ENCODE data around the gene ABHD4.
"Not testable (repeated sequence)": the region's sequence is repeated elsewhere in the genome, so short reads cannot be mapped to it uniquely, and the experiment has no call there.

The ABHD4 gene

DNA sequence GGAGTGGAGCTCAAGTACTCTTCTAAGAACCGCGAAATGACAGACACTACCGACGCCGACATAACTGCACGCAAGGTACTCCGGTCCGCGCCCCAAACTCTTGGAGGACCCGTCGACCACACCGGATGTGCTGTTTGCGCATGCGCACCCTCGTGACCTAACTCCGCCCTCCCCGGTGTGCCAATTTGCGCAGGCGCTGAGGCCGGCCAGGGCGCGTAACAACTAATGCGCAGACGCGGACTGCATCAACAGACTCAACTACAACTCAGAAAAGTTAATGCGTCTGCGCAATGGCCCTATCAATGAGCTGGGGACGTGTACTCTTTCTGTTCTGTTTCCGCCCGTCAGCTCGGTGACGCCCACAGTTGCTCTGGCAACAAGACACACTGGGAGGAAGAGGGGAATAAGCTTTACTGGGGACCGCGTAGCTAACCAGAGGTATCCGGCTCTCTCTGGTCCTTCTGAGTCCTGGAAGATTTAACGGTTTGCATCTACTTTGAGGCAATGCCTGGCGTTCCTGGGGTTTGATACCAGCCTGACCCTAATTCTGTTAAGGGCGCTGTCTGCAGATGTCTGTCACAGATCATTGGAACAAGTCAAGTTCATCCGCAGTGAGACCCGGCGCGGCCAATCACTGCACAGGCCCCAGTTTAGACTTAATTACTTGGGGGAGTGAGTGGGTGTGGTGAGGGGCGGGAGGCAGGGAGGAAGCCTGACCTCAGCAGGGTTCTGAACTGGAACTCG is 8.8 kb upstream of the ABHD4 start, which contains the start of gene DAD1:
DAD1 (minus strand) TSS at position 129 of the 744 bp plus-strand sequence; CDS start at position 62, 67 bp downstream.
- peak; percentile 99 for DNase-seq (ENCODE audit: low read depth)

DNA sequence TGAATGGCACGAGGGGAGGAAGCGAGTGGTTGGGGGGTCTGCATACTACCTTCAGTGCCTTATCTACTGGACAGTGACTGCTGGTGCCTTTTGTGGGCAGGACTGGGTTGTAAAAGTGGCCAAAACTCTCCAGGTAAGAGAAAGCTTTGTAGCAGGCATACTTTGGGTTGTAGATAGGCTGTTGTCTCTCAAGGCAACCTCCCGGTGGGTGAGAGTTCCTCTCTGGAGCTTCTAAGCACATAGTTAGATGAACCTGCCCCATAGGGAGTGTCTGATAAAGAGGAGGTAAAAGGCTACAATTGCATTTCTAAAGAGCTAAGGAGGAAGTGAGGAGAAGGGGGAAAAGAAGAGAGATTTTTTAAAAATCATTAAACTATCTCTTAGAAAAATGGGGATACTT is 4.9 kb upstream of the ABHD4 start:
- DNase-seq (ENCODE audit: low read depth) = no peak

DNA sequence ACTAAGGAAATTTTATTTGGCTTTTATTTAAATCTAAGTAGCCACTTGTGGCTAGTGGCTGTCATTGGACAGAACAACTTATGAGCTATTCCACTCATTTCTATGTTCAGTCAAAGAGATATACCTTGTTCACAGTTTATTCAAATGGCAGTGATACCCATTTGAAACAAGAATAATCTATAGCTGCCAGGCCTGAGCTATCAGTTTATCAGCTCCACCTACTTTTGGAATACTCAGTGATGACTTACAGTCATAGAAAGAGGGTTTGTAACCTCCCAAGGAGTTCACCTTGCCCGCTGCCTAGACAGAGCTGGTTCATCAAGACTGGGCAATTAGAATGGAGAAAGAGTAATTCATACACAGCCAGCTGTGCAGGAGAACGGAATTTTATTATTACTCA is 4.5 kb upstream of the ABHD4 start:
- no peak for DNase-seq (ENCODE audit: low read depth)

DNA sequence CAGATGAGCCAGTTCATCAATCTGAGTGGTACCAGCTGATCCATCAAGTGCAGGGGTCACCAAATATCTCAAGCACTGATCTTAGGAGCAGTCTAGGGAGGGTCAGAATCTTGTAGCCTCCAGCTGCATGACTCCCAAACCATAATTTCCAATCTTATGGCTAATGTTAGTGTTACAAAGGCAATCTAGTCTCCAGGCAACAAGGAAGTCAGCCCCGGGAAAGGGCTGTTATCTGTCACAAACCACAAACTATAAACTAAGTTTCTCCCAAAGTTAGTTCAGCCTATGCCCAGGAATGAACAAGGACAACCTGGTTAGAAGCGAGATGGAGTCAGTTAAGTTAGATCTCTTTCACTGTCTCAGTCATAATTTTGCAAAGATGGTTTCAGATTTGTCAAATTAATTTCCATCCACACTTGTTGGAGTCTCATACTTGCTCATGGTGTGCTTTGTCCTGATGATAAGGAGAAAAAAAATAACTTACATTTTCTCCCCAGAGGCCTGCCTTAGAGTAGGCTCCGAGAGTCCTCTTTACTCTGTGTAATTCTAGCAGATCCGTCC is 3.9 kb upstream of the ABHD4 start:
- peak; percentile 52 for DNase-seq (ENCODE audit: low read depth)

DNA sequence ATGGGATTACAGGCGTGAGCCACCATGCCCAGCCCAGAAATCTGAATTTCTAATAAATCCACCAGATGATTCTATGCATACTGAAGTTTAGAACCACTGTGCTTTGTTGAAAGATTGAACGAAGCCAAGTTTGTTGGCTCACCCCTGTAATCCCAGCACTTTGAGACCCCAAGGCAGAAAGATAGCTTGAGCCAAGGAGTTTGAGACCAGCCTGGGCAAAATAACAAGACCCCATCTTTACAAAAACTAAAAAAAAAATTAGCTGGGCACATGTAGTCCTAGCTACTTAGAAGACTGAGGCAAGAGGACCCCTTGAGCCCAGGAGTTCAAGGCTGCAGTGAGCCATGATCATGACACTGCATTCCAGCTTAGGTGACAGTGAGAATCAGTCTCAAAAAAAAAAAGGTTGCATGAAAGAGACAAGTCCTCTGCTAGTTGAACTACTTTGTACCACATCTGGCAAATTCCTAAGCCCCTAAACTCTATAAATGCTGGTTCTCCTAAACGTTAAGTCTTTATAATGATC is 1.7 kb upstream of the ABHD4 start:
- no peak for DNase-seq (ENCODE audit: low read depth)

DNA sequence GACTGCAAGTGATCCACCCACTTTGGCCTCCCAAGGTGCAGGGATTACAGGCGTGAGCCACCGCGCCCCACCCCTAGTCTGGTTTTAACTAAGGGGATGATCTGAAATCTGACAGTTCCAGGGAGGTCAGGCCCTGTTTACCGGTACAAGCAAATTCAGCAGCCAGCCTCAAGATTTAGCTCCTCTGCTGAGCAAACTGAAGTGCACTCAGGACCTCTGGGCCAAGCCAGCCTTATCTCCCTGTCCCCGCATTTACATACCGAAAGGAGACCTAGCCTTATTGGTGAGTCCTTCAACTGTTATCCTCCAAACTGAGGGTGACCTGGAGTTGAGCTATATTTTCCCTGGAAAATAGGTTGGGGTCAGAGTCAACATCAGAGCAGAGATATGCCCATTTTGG is 835 bp upstream of the ABHD4 start:
- DNase-seq (ENCODE audit: low read depth) = no peak

DNA sequence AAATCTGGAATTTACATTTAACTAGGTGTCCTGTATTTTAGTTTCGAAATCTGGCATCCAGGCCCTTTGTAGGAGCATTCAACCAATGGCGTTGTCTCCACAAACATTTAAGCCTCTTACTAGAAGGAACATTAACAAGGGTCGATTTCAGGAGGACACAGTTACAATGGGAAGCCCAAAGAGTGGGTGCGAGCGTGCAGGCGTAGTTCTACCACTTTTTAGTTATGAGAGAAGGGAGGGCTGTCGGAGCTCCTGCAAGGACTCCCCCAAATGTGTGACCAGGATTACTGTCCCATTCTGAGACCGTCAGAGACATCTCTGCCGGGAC is 365 bp upstream of the ABHD4 start:
- no peak for DNase-seq (ENCODE audit: low read depth)

DNA sequence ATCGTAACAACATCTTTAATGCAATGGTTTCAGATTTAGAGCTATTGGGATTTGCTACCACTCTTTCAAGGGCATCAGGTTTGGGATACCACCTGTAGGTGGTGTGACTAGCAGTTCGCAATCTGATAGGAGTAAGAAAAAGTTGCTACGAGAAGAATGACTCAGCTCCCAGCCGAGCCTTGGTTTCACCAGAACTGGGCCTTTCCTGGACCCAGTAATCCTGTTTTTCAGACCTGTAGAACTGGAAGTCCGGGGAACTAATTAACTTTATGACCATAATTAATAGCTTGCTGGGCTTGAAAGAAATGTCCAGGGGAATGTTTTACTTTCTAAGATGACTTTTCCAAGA is 770 bp downstream of the ABHD4 start:
- peak; percentile 70 for DNase-seq (ENCODE audit: low read depth)

DNA sequence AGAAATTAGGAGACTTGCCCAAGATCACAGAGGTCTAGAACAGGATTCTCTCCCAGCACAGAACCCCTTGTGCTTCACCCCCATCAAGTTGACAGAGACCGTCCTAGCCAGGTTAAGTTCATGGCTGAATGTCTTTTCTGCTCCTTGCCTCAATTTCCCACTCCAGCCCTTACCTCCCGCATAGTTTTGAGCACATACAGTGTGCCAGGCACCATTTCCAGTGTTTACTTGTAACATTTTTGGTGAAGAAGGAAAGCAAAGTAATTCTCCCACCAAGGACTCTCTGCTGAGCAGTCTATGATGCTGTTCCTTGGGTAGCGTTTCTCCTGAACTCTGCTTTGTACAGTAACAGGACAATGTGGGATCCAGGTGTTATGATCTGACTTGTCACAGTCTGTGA is 1.2 kb downstream of the ABHD4 start:
- no peak for DNase-seq (ENCODE audit: low read depth)

DNA sequence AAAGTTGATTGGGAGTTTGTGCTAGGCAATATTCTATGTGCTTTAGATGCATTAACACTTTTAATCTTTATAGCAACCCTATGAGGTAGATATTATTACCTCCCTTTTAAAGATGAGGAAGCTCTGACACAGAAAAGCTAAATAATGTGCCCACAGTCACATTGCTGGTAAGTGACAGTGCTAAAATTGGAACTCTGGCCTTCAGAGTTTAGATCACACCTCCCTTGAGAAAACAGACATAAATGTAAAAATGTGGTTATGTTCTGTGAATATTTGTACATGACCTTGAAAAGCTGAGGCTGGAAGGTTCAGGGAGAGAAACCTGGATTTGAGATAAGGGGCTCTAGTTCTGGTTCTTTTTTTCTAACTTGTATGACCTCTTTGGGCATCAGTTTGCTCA is 1.9 kb downstream of the ABHD4 start:
- DNase-seq (ENCODE audit: low read depth) = no peak

DNA sequence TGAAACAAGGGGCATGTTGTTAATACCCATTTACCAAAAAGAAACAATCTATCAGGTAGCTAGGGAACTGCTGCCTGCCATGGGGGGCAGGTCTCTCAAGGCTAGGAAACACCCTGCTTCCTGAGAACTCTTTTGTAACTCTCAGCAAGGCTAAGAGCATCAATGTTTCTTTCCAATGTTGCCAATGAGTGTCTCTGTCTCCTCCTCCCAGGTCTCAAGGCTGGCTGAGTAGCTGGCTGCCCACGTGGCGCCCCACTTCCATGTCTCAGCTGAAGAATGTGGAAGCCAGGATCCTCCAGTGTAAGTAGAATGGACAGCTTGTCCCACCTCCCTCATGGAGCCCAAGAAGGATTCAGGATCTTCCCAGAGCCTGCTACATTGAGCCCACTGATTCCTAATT is 3.4 kb downstream of the ABHD4 start:
- no peak for DNase-seq (ENCODE audit: low read depth)

DNA sequence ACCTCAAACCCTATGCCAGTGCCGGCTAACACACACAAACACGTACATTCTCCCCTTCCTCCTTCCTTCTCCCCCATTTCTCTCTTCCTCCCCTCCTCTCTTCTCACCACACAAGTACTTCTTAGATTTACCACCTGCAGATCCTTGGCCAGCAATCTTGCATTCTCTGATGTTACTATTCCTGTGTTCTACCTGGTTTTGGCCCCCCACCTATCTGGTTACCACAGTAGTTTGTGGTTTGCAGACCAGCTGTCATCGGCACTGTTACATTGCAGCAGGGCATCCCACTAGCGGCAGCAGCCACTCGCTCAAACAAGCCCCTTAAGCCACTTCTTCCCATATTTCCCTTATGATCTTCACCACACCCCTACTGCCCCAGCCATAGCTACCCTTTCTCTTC is 3.9 kb downstream of the ABHD4 start:
- no peak for DNase-seq (ENCODE audit: low read depth)

DNA sequence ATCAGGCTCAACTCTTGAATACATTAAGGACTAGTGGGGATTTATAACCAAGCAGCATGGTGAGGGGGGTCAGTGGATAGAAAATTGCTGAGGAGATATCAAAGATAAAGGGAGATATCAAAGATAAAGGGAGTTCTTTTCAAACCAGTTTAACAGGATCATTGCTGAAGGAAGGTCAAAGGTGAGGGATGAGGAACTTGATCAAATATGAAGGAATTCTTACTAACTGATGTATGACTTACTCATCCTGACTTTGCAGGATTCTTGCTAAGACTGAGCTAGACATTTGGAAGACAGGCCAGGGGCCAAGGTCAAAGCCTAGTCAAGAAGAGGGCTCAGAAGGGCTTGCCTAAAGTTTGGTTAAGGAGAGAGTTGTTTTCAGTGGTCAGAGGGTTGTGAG is 4.8 kb downstream of the ABHD4 start:
- DNase-seq (ENCODE audit: low read depth) = no peak

DNA sequence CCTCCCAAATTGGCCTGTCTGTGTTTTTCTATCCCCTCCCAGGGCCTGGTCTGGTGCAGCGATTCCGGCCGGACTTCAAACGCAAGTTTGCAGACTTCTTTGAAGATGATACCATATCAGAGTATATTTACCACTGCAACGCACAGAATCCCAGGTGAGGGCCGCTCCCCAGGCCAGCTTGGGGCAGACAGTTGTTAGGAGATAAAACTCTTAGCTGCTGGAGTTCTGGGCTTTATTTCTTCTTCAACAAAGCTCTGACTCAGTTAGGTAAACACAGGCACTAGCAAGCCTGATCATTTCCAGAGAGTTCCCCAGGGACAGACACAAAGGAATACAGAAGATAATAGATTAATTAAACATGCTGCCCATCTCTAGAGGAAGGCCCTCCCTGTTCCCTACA is 8.3 kb downstream of the ABHD4 start:
- DNase-seq (ENCODE audit: low read depth) = no peak

DNA sequence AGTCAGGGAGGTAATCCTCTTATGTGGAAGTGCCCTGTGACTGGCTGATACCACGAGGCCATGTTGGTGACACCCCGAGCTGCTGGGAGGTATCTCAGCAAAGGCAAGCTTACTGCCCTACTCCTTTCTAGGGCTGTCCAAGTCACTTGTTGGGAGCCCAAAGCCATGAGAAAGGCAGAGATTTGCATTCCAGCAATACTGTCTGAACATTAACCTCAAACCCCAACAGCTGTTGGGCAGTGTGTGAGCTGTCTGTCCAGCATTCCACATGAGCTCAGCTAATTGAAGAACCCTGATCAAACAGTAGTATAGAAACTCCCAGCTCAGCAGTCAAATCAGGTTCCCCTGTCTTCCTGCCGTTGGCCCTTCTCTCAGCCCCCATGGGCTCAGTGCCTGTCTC is 9.2 kb downstream of the ABHD4 start:
- DNase-seq (ENCODE audit: low read depth) = no peak

DNA sequence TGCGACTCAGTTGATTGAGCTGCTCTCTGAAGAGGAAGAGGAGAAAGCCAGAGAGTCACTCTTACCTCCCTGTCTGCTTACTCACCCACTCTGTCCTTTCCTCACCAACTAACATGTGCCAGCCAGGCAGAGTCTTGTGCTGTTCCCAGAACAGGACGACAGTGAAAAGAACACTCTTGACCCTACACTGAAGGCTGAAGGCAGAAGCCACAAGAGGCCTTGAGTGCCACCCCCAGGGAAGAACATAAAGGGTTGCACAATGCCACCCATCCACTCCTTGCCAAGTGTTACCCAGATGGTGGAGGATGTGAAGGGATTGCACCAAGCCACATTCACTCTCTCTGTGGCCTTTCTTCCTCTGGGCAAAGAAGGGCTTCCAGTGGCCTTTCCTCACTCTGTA is 12.8 kb downstream of the ABHD4 start:
- DNase-seq (ENCODE audit: low read depth) = no peak

DNA sequence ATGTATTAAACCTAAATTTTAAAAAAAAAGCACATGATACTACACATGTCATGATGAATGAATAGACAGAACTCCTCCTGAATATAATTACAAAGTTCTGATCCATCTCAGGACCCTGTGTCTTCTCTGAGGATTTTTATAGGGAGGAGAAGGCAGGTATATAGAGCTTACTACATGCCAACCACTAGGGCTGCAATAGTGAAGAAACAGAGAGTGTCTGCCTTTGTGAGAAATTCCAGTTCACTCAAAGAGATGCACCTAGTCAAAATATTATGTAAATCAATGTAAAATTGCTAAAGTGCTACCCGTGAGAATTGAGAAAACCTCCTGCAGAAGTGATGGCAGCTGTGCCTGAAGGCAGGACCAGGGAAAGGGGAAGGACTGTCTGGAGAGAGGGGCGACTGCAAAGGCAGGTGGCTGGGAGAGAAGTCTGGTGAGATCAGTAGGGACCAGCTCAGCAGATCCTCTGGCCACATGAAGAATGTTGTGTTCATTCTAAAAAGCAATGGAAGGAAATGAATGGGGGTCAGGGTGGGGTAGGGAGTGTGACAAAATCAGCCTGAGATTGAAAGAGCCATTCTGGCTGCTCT is 15.1 kb downstream of the ABHD4 start:
- DNase-seq (ENCODE audit: low read depth) = no peak

DNA sequence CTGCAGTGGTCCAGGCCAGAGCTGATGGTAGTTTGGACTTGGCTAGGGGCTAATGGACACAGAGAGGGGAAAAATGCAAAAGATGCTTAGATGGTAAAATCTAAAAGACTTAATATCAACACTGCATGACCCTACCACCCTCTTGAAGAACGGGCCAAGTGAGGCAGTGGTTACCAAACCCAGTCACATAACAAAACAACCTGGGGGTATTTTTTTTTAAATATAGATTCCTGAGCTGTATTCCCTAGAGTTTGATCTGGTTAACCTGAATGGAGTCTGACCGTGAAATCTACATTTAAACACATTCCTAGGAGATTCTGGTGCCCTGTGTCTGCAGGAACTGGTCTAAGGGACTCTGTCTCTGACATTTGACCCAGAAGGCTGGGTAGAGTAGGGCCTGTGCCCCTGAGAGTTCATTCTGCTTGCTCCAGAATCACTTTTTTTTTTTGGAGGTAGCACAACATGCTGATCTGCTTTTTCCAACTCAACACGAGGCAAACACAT is 15.7 kb downstream of the ABHD4 start:
- no peak for DNase-seq (ENCODE audit: low read depth)

DNA sequence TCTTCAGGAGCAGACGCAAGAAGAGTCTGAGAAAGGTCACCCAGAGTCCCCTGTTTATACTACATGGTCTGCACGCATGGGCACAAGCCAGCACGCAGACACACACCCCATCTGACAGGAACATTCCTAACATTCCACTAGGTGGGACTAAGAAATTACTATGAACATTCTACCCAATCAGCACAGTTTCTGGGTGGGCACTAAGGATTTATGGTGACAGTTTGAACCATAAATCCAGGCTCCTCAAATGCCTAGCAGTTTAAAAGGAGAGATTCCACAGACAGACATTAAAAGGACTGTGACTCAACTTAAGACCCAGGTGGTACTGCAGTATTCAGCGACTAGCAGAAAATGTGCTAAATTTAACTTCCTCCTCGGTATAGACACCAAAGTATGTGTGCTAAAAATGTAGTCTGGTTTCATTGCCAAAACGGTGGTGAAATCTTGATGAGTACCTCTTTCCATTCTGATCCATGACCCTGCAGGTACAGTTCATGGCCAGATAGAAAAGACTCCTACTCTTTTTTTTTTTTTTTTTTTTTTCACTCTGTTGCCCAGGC is 16.2 kb downstream of the ABHD4 start:
- DNase-seq (ENCODE audit: low read depth) = peak; percentile 93

DNA sequence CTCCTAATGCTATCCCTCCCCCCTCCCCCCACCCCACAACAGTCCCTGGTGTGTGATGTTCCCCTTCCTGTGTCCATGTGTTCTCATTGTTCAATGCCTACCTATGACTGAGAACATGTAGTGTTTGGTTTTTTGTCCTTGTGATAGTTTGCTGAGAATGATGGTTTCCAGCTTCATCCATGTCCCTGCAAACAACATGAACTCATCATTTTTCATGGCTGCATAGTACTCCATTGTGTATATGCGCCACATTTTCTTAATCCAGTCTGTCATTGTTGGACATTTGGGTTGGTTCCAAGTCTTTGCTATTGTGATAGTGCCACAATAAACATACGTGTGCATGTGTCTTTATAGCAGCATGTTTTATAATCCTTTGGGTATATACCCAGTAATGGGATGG is 17.7 kb downstream of the ABHD4 start:
- not testable (repeated sequence) for DNase-seq (ENCODE audit: low read depth)

DNA sequence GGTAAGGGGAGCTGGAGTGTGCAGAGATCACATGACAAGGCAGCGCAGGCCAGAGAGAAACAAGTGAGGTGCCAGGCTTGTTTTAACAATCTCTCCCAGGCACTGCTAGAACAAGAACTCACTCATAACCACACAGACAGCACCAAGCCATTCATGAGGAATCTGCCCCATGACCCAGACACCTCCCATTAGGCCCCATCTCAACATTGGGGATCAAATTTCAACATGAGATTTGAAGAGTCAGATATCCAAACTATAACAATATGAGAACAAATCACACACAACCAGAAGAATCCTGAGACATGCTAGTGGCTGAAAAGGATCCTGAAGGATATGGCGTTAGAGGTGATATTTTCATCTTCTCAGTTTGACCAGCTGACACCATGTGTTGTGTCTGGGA is 24.2 kb downstream of the ABHD4 start:
- no peak for DNase-seq (ENCODE audit: low read depth)

DNA sequence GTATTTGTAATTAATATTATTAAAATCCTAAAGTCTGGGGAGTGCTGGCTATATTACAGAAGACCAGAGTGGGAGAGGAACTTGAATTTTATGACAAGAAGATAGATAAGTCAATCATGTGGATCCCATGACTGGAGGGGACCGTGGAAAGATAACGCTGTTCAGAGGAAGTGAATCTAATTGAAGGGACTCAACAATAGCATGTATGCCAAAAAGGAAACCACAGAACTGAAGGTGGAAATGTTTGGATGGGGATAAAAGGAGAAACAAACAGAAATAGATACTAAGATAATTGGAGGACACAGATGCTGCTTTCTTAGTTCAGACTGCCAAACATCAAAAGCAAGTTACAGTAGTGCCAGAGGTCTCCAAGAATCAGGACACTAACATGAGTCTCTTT is 24.9 kb downstream of the ABHD4 start:
- no peak for DNase-seq (ENCODE audit: low read depth)

DNA sequence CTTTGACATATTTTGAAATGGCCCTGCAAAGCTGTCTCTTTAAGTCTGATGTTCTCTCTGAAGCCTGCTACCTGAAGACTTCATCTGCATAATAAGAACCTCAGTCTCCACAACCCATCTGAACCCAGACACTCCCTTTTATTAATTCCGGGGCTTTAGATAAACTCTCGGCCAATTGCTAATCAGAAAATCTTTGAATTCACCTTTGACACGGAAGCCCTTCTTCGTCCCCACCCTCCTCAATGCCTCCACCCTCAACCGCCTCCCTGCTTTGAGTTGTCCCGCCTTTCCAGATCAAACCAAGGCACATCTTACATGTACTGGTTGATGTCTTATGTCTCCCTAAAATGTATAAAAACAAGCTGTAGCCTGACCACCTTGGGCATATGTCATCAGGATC is 28.5 kb downstream of the ABHD4 start:
- DNase-seq (ENCODE audit: low read depth) = no peak

Data from amniotic epithelial cell (primary cell).